ENCODE data around the gene MMP20.

MMP20 gene

DNA sequence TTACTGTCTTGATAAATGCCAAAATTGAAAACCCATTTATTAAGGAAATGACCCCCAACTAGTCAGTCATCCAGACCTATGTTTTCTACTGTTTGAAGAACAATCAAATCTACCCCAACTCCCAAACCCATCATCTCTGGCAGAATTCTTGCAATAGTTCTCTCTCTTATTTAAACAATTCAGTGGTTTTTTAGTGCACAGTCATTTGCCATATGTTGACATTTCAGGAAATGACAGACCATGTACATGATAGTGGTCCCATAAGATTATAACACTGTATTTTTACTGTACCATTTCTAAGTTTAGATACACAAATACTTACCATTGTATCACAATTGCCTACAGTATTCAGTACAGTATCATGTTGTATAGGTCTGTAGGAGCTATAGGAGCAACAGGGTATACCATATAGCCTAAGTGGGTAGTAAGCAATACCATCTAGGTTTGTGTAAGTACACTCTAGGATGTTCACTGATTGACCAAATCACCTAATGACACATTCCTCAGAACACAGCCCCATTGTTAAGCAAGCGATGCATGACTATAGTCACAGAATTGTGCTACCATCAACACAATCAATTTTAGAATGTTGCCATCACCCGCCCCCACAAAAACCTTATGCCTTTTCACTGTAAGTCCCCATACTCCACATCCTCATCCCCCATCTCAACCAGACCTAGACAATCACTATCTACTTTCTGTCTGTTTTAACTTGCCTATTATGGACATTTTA is 41.8 kb downstream of the MMP20 start:
- H3K4me1 ChIP-seq (ENCODE audit: control insufficient read depth in 2 of 2, insufficient read depth in 1 of 2, low read depth in 1 of 2, low read length in 2 of 2) = no peaks in the 10 kb centered on the region
- WGBS, 2 donors (ENCODE audit: extremely low coverage in 2 of 2, insufficient read length in 2 of 2, insufficient replicate concordance in 1 of 2) = no CpG with 5 or more reads among the region's 2 CpGs

DNA sequence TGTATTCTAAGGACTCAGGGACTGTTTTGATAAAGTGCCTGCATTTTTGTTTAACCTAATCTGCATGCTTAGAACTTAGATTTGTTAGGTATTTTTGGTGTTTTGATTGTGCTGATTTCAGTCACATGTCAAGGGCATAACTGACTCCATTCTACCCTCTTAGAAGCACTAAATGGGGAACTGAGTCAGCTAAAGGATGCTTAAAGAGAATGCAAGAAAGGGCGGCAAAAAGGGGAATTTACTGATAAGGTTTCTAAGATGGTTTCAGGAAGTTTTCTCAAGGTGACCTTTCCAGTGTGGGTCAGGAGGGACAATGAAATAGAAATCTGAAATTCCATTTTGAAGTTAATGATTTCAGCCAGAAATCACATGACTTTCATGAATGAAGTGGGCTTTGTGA is 43.0 kb downstream of the MMP20 start:
- no peak overlapping the region for H2AK5ac ChIP-seq (ENCODE audit: low read depth, low read length)
- H3K4ac ChIP-seq (ENCODE audit: low read length) = no peak overlapping the region
- H2BK12ac ChIP-seq (ENCODE audit: low read length) = no peak overlapping the region
- H3K79me1 ChIP-seq (ENCODE audit: low read depth, low read length) = no peaks in the 10 kb centered on the region
- no peak overlapping the region for H2BK15ac ChIP-seq (ENCODE audit: low read length)
- no peak overlapping the region for H3K27ac ChIP-seq (replicated peaks; ENCODE audit: low read length)
- no peak overlapping the region for H3K14ac ChIP-seq (ENCODE audit: low read length)
- H3K4me2 ChIP-seq (ENCODE audit: insufficient read depth, low read length, poor library complexity, severe bottlenecking) = no peak overlapping the region
- no peak overlapping the region for H2AFZ ChIP-seq (ENCODE audit: low read length)
- no peak overlapping the region for H2BK5ac ChIP-seq (ENCODE audit: low read length)
- H3K18ac ChIP-seq (ENCODE audit: low read length) = no peak overlapping the region
- DNase-seq (ENCODE audit: low spot score) = no peak
- H3K36me3 ChIP-seq (replicated peaks in 1 of 2; ENCODE audit: control insufficient read depth in 2 of 2, insufficient read depth in 2 of 2, low read length in 2 of 2) = no peaks in the 10 kb centered on the region
- H4K8ac ChIP-seq (ENCODE audit: low read depth, low read length) = no peak overlapping the region
- H4K91ac ChIP-seq (ENCODE audit: low read depth, low read length, poor library complexity) = no peak overlapping the region
- H2BK120ac ChIP-seq (ENCODE audit: low read depth, low read length) = no peak overlapping the region
- no peaks in the 10 kb centered on the region for H3K9me3 ChIP-seq (replicated peaks in 1 of 2; ENCODE audit: control insufficient read depth in 2 of 2, insufficient read depth in 1 of 2, low read depth in 1 of 2, low read length in 2 of 2)
- WGBS, 2 donors (ENCODE audit: extremely low coverage in 2 of 2, insufficient read length in 2 of 2, insufficient replicate concordance in 1 of 2) = no CpG with 5 or more reads among the region's 1 CpG
- no peaks in the 10 kb centered on the region for H3K27me3 ChIP-seq (ENCODE audit: control insufficient read depth in 3 of 3, insufficient read depth in 3 of 3, low read depth in 1 of 3, low read length in 3 of 3)
- H3K23ac ChIP-seq (ENCODE audit: low read depth, low read length, poor library complexity) = no peak overlapping the region
- H3K4me1 ChIP-seq (ENCODE audit: control insufficient read depth in 2 of 2, insufficient read depth in 1 of 2, low read depth in 1 of 2, low read length in 2 of 2) = no peaks in the 10 kb centered on the region
- H3K4me3 ChIP-seq (ENCODE audit: low read length in 2 of 2) = no peak overlapping the region
- no peak overlapping the region for H3K9ac ChIP-seq (ENCODE audit: low read depth, low read length, poor library complexity)

More for the DNA sequence above, 41.8 kb downstream of the MMP20 start:
- no peak overlapping the region for H3K4me3 ChIP-seq (ENCODE audit: low read length in 2 of 2)
- no peak overlapping the region for H3K27ac ChIP-seq (replicated peaks; ENCODE audit: low read length)
- no peak overlapping the region for H4K8ac ChIP-seq (ENCODE audit: low read depth, low read length)
- no peak overlapping the region for H3K4me2 ChIP-seq (ENCODE audit: insufficient read depth, low read length, poor library complexity, severe bottlenecking)
- H3K9ac ChIP-seq (ENCODE audit: low read depth, low read length, poor library complexity) = no peak overlapping the region
- H2BK120ac ChIP-seq (ENCODE audit: low read depth, low read length) = no peak overlapping the region
- H2AK5ac ChIP-seq (ENCODE audit: low read depth, low read length) = no peak overlapping the region
- no peaks in the 10 kb centered on the region for H3K27me3 ChIP-seq (ENCODE audit: control insufficient read depth in 3 of 3, insufficient read depth in 3 of 3, low read depth in 1 of 3, low read length in 3 of 3)
- no peaks in the 10 kb centered on the region for H3K9me3 ChIP-seq (replicated peaks in 1 of 2; ENCODE audit: control insufficient read depth in 2 of 2, insufficient read depth in 1 of 2, low read depth in 1 of 2, low read length in 2 of 2)
- H2BK15ac ChIP-seq (ENCODE audit: low read length) = no peak overlapping the region
- H3K14ac ChIP-seq (ENCODE audit: low read length) = no peak overlapping the region
- no peaks in the 10 kb centered on the region for H3K36me3 ChIP-seq (replicated peaks in 1 of 2; ENCODE audit: control insufficient read depth in 2 of 2, insufficient read depth in 2 of 2, low read length in 2 of 2)
- H2BK5ac ChIP-seq (ENCODE audit: low read length) = no peak overlapping the region
- no peak overlapping the region for H3K4ac ChIP-seq (ENCODE audit: low read length)
- H3K79me1 ChIP-seq (ENCODE audit: low read depth, low read length) = no peaks in the 10 kb centered on the region
- DNase-seq (ENCODE audit: low spot score) = no peak
- H3K23ac ChIP-seq (ENCODE audit: low read depth, low read length, poor library complexity) = no peak overlapping the region
- H2AFZ ChIP-seq (ENCODE audit: low read length) = no peak overlapping the region
- H3K18ac ChIP-seq (ENCODE audit: low read length) = no peak overlapping the region
- no peak overlapping the region for H2BK12ac ChIP-seq (ENCODE audit: low read length)
- H4K91ac ChIP-seq (ENCODE audit: low read depth, low read length, poor library complexity) = no peak overlapping the region

DNA sequence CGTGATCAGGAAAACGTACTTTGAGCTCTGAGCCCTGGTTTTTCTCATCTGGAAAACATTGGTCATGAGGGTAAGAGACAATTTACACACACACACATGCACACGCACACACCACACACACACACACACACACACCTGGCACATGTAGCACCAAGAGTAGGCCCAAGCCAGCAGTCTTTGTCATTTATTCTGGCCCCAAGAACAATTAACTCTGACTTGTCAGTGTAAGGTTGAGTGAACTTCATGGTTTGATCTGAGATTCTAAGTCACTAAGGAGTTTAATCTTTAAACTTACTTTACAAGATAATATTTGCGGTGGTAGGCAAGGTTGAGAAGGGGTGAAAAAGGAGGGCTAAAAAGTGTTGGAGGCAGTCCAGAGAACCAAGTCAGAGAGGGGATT is 44.1 kb downstream of the MMP20 start:
- Histone ChIP-seq H4K8ac (ENCODE audit: low read depth, low read length) (no peak overlapping the region), H3K18ac (ENCODE audit: low read length) (no peak overlapping the region), H2AFZ (ENCODE audit: low read length) (no peak overlapping the region), H2BK12ac (ENCODE audit: low read length) (no peak overlapping the region), H2BK15ac (ENCODE audit: low read length) (no peak overlapping the region), H3K23ac (ENCODE audit: low read depth, low read length, poor library complexity) (no peak overlapping the region), H4K91ac (ENCODE audit: low read depth, low read length, poor library complexity) (no peak overlapping the region), H3K36me3 (replicated peaks in 1 of 2; ENCODE audit: control insufficient read depth in 2 of 2, insufficient read depth in 2 of 2, low read length in 2 of 2) (no peaks in the 10 kb centered on the region), H3K27me3 (ENCODE audit: control insufficient read depth in 3 of 3, insufficient read depth in 3 of 3, low read depth in 1 of 3, low read length in 3 of 3) (no peaks in the 10 kb centered on the region), H3K4me3 (ENCODE audit: low read length in 2 of 2) (no peak overlapping the region), H2AK5ac (ENCODE audit: low read depth, low read length) (no peak overlapping the region), H3K27ac (replicated peaks; ENCODE audit: low read length) (no peak overlapping the region), H3K4me2 (ENCODE audit: insufficient read depth, low read length, poor library complexity, severe bottlenecking) (no peak overlapping the region), H3K4me1 (ENCODE audit: control insufficient read depth in 2 of 2, insufficient read depth in 1 of 2, low read depth in 1 of 2, low read length in 2 of 2) (no peaks in the 10 kb centered on the region), H3K79me1 (ENCODE audit: low read depth, low read length) (no peaks in the 10 kb centered on the region), H3K4ac (ENCODE audit: low read length) (no peak overlapping the region), H3K9me3 (replicated peaks in 1 of 2; ENCODE audit: control insufficient read depth in 2 of 2, insufficient read depth in 1 of 2, low read depth in 1 of 2, low read length in 2 of 2) (no peaks in the 10 kb centered on the region), H2BK5ac (ENCODE audit: low read length) (no peak overlapping the region), H2BK120ac (ENCODE audit: low read depth, low read length) (no peak overlapping the region), H3K9ac (ENCODE audit: low read depth, low read length, poor library complexity) (no peak overlapping the region), H3K14ac (ENCODE audit: low read length) (no peak overlapping the region)
- no CpG with 5 or more reads among the region's 4 CpGs for WGBS, 2 donors (ENCODE audit: extremely low coverage in 2 of 2, insufficient read length in 2 of 2, insufficient replicate concordance in 1 of 2)
- no peak for DNase-seq (ENCODE audit: low spot score)

DNA sequence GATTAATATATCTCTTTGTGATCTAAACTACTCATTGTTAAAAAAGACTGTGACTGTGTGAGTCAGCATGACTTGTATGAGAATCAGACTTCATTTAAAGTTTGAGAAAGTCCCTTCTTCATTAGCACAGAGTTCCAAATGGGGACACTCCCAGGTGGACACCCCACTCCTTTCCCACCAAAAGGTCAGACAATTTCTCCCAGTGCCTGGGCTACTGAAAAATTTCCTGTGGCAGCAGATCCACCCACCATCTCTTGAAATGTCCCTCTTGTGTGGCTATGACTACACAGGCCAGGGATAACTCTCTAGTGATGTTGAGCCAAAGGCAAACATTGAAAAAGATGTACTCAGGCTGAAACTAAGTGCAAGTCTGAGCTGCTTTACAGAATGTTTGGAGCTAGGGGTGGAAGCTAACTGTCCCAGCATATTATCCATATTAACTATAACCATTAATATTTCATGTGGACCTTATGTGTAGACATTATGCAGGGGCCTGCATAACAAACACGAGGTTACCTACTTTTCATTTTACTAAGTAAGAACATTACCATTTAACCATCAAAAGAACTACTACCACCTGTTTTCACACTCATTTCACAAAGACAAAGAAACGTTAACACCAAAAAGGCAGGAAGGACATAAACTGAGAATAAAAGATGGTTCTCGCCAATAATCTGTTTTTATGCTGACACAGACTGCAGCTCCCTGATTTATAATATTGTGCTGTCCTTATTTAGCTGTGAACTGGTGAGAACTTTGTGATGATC is 44.8 kb downstream of the MMP20 start:
- Histone ChIP-seq H3K18ac (ENCODE audit: low read length) (no peak overlapping the region), H2BK5ac (ENCODE audit: low read length) (no peak overlapping the region), H3K4me3 (ENCODE audit: low read length in 2 of 2) (no peak overlapping the region), H2BK12ac (ENCODE audit: low read length) (no peak overlapping the region), H3K4me1 (ENCODE audit: control insufficient read depth in 2 of 2, insufficient read depth in 1 of 2, low read depth in 1 of 2, low read length in 2 of 2) (no peaks in the 10 kb centered on the region), H3K9me3 (replicated peaks in 1 of 2; ENCODE audit: control insufficient read depth in 2 of 2, insufficient read depth in 1 of 2, low read depth in 1 of 2, low read length in 2 of 2) (no peaks in the 10 kb centered on the region), H2AK5ac (ENCODE audit: low read depth, low read length) (no peak overlapping the region), H3K23ac (ENCODE audit: low read depth, low read length, poor library complexity) (no peak overlapping the region), H4K8ac (ENCODE audit: low read depth, low read length) (no peak overlapping the region), H3K14ac (ENCODE audit: low read length) (no peak overlapping the region), H3K4me2 (ENCODE audit: insufficient read depth, low read length, poor library complexity, severe bottlenecking) (no peak overlapping the region), H3K36me3 (replicated peaks in 1 of 2; ENCODE audit: control insufficient read depth in 2 of 2, insufficient read depth in 2 of 2, low read length in 2 of 2) (no peaks in the 10 kb centered on the region), H4K91ac (ENCODE audit: low read depth, low read length, poor library complexity) (no peak overlapping the region), H3K27me3 (ENCODE audit: control insufficient read depth in 3 of 3, insufficient read depth in 3 of 3, low read depth in 1 of 3, low read length in 3 of 3) (no peaks in the 10 kb centered on the region), H3K79me1 (ENCODE audit: low read depth, low read length) (no peaks in the 10 kb centered on the region), H3K9ac (ENCODE audit: low read depth, low read length, poor library complexity) (no peak overlapping the region), H3K4ac (ENCODE audit: low read length) (no peak overlapping the region), H2AFZ (ENCODE audit: low read length) (no peak overlapping the region), H2BK15ac (ENCODE audit: low read length) (no peak overlapping the region), H2BK120ac (ENCODE audit: low read depth, low read length) (no peak overlapping the region), H3K27ac (replicated peaks; ENCODE audit: low read length) (no peak overlapping the region)
- DNase-seq (ENCODE audit: low spot score) = no peak
- no CpG with 5 or more reads among the region's 3 CpGs for WGBS, 2 donors (ENCODE audit: extremely low coverage in 2 of 2, insufficient read length in 2 of 2, insufficient replicate concordance in 1 of 2)
